Hepatocyte (in vitro differentiated cells): ENCODE data around the gene TRIP12.

Source experiments
- EZH2 ChIP-seq: fragments of 200-600 bp; sonication (generic); IDR thresholded peaks from 2 replicates; pipeline ENCODE4 v1.6.1; 2016; ENCODE audit warnings: antibody characterized with exemption, mild to moderate bottlenecking, borderline replicate concordance
- TF ChIP-seq, protein P1 (sequence below): fragments of 200-600 bp; sonication (generic); IDR thresholded peaks from 2 replicates; pipeline ENCODE4 v1.5.1; 2016; ENCODE audit warnings: antibody characterized with exemption, mild to moderate bottlenecking; ENCODE audit not compliant: poor library complexity

DNA sequence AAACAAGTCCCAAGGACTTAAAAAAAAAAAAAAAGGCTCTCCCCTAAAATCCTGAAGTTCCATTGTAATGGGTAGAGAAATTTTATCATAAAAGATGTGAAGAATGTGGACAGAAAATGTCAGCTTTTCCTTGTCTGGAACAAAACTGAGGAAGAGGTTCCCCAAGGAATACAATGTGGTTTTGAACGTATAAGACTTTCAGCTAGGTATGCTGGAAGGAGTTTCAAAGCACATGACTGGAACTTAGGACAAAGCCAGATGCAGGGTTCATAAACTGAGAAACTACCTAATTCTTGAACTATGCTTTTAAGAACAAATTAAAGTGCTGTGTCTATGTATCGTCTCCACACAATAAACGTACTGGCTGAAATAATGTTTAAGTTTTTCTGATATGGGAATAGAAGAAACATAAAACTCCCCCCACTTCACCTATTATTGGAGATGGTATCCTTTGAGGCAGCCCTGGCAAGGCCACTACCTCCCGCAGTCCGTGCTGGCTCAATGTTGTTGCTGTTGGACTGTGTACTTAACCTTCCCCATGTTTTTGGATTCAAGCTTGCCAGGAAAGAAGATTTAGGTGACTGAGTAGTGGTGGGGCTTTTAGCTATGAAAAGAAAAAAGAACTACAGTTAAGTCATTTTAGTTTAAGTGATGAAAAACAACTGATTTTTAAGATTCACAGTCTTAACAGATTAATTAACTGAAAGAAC is 123.2 kb downstream of the TRIP12 start:
- TF ChIP-seq, protein P1, sequence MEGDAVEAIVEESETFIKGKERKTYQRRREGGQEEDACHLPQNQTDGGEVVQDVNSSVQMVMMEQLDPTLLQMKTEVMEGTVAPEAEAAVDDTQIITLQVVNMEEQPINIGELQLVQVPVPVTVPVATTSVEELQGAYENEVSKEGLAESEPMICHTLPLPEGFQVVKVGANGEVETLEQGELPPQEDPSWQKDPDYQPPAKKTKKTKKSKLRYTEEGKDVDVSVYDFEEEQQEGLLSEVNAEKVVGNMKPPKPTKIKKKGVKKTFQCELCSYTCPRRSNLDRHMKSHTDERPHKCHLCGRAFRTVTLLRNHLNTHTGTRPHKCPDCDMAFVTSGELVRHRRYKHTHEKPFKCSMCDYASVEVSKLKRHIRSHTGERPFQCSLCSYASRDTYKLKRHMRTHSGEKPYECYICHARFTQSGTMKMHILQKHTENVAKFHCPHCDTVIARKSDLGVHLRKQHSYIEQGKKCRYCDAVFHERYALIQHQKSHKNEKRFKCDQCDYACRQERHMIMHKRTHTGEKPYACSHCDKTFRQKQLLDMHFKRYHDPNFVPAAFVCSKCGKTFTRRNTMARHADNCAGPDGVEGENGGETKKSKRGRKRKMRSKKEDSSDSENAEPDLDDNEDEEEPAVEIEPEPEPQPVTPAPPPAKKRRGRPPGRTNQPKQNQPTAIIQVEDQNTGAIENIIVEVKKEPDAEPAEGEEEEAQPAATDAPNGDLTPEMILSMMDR: no peak
- TF ChIP-seq EZH2: no peak
